Stimulated activated CD8-positive, alpha-beta memory T cell treated with anti-CD3 and anti-CD28 coated beads, Interleukin-2, amount 100 ng/mL, for 48 hours (primary cell): Measurements from ENCODE around the gene C1orf116.
"Not testable (repeated sequence)": the region's sequence is repeated elsewhere in the genome, so short reads cannot be mapped to it uniquely, and the experiment has no call there.

Source experiments
- DNase-seq, 2 donors: peaks; one replicate each; pipeline ENCODE4 v3.0.0-alpha.2; 2020; ENCODE audit warnings: low read depth in 2 of 2

Gene C1orf116

DNA sequence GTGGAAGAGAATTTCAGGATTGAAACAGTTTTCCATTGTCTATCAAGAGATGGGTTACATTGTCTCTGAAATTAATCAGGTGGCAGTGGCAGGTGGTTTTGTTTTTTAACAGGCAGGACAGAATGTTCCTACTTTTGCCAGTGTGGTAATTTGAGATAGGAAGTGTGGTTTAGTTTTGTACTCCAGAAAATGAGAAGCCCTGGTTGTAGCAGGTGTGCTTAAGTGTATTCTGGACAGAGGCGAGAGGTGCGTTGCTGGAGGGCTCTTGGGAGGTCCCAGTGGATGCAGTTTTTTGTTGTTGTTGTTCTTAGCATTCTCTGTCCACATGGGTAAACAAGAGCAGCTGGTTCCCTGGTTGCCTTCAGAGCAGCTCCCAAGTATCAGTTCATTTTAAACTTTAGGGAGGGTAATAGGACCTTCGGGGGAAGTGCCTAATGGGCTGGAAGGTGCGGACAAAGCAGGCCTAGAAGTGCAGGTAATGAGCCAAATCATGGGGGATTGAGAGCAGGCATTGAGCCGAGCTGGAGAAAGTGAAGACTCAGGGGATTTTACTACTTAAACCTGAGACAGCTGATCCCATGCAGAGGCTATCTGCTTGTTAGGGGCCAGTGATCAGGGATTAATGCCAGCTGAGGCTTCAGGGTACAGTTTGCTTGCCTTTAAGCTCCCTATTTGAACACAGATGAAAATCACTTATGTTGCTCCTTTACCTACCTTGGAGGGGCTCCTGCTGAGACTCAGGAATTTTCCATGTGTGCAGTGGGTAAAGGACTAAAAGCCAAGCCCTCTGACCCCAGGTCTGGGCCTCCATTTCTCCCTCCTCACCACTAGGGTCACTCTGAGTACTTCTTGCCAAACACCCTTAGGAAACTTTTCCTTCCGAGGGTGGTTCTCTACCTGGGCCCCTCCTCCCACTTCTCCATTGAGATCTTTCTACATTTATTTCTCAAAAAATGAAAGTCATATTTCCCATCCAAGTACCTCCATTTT lies 26.6 kb upstream of the C1orf116 start:
- no peak for DNase-seq

GRCh38 chr1:207058252-207058651 lies 25.7 kb upstream of the C1orf116 start:
- no peak for DNase-seq

GRCh38 chr1:207056673-207057072 lies 24.1 kb upstream of the C1orf116 start:
- no peak for DNase-seq

GRCh38 chr1:207055386-207056001 lies 22.9 kb upstream of the C1orf116 start:
- no peak for DNase-seq

DNA sequence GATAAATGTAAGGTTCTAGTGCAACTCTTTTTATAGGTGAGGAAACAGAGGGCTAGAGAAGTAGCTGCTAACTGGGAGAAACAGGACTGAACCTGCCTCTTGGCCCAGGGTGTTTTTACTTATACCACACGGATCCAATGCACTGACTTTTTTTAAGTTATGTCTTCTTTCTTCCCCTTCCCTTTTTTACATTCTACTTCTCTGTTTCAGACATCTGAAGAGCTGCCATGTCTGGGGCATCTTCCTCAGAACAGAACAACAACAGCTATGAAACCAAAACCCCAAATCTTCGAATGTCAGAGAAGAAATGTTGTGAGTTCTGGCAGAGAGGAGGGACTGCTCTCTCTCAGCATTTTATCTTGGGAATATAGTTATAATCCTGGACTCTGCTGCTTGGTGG lies 21.9 kb upstream of the C1orf116 start:
- DNase-seq, result no peak

GRCh38 chr1:207052911-207053769 lies 20.6 kb upstream of the C1orf116 start, which contains the start of gene PFKFB2:
Gene PFKFB2, plus strand, starts transcription at chr1:207053275. Its CDS starts 1,443 bp downstream, at chr1:207054718.
- peak; percentile 91 to 94 for DNase-seq

- DNase-seq, result no peak
Measured at GRCh38 chr1:207051191-207051943, 18.8 kb upstream of the C1orf116 start, which contains the start of gene YOD1. Gene YOD1, minus strand, starts transcription at chr1:207051208. Its CDS starts 178 bp downstream, at chr1:207051030.

DNA sequence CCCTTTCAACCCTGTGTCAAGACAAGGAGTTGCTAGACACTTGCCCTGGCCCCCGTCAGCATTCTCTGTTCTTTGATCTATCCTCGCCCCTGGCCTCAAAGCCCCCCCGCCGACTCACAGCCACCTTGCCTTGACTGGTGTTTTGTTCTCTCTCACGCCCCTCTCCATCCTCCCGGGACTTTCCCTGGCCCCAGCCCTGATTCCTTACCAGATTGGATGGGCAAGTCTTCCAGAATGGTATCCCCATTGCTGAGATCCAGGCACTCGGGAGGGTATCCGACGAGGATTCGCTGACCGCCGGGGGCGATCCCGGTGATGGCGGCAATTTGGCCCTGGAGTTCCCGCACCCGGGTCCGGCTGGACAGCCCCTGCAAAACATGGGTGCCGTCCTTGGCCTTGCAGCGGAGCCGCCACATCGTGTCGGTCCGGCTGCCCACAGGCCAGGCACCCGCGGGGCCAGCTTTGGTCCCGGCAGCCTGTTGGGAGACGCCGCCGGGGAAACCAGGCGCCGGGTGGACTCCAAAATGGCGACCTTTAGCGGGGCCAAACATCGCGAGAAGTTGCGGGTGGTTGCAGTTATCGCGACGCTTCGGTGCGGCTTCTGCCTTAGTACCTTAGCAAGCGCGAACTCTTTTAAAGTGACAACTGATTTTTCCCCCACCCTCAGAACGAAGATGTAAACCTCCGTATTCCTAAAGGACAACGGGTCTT lies 18.1 kb upstream of the C1orf116 start:
- DNase-seq, result peak; percentile 78 to 88

DNA sequence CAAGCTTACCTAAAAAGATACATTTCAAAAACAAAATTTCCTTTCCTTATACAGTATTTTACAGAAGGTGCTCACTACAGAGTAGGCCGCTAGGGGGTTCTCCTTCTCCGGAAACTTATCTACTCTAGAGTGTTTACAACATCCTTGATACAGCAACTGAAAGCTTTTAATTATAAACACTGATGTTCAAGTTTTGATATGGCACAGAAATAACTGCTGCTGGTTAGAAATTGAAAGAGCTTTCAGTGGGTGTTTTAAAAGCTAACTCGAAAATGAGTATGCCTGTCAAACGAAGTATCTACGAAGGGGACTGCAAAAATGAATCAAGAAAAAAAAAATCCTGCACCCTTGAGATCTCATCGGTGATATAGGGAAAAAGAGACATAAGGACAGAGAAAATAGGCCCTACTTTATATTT lies 17.4 kb upstream of the C1orf116 start:
- DNase-seq, result peak in 1 of 2 donors; percentile 19

DNA sequence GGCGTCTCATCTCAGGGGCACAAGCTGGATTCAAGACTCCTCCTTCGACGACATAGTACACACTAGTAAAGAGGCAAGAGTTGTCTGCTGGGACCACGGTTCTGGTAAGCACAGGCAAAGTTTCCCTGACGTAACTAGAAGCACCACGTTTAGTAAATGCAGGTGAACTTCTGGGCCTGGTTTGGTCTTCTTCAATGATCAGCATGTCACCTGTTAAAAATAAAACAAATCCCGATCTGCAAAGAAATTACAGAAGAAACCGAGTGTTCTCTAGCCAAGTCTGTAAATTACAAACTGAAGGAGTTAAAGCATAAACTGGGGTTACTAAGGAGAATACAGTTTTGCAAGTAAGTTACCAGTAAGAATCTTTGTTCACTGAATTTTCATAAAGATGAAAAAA lies 17.0 kb upstream of the C1orf116 start:
- no peak for DNase-seq

GRCh38 chr1:207049054-207049453 lies 16.5 kb upstream of the C1orf116 start:
- no peak for DNase-seq

DNA sequence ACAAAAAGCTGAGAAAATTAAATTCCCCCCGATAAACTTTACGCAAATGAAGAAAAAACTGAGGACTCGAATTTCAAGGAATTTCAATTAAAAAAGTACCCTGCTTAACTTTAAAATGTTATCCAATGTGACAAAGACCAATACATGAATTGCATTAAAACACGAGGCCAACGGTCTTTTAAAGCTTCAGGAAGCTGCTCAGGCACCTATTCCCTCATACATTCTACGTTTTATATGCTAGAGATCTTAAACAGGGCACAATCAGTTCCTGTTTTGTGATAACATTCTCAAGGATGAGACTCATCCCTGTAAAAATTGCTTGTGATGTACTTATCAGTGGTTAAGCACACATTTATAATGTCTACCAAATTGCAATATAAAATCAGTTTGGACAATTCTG lies 15.5 kb upstream of the C1orf116 start:
- no peak for DNase-seq

DNA sequence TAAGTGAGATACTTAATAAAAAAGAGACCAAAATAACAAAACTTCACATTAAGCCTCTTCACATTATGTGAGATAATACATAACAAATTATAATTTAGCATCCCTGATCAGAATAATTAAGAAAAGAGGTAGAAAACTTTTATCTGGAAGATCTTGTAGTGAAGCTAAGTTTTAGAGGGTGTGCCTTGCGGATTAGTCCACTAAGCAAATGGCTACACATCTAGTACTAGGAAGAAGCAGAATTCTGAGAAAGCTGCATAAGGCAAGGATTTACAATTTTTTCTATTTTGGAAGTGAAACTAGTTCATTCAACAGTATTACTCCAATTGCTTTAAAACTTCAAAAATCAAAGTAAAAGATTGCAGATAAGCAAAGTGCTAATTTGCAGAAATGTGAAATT lies 14.9 kb upstream of the C1orf116 start:
- no peak for DNase-seq

DNA sequence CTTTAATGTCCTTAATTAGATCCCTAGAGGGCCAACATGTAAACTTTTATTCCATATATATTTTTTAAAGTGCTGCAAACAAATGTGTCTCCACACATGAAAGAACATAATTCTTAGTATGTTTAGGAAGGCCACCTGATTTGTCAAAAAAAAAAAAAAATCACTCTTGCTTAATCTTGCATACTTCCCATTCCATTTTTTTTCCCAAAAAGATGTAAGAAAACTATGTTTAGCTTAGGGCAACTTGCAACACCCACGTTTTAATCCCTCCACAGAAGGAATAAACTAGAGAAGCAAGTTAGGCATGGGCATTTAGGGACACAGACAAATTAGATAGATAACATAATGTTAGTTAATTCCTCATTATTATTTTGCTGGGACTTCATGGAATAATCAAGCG lies 12.9 kb upstream of the C1orf116 start:
- no peak for DNase-seq

DNA sequence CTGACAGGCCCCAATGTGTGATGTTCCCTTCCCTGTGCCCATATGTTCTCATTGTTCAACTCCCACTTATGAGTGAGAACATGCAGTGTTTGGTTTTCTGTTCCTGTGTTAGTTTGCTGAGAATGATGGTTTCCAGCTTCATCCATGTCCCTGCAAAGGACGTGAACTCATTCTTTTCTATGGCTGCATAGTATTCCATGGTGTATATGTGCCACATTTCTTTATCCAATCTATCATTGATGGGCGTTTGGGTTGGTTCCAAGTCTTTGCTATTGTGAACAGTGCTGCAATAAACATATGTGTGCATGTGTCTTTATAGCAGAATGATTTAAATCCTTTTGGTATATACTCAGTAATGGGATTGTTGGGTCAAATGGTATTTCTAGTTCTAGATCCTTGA lies 8.8 kb upstream of the C1orf116 start:
- DNase-seq, result not testable (repeated sequence)

GRCh38 chr1:207040181-207040533 lies 7.6 kb upstream of the C1orf116 start:
- no peak for DNase-seq

- DNase-seq, result no peak
Measured at GRCh38 chr1:207039380-207040180, 7.0 kb upstream of the C1orf116 start.

- no peak for DNase-seq
Measured at GRCh38 chr1:207036865-207037264, 4.3 kb upstream of the C1orf116 start.

DNA sequence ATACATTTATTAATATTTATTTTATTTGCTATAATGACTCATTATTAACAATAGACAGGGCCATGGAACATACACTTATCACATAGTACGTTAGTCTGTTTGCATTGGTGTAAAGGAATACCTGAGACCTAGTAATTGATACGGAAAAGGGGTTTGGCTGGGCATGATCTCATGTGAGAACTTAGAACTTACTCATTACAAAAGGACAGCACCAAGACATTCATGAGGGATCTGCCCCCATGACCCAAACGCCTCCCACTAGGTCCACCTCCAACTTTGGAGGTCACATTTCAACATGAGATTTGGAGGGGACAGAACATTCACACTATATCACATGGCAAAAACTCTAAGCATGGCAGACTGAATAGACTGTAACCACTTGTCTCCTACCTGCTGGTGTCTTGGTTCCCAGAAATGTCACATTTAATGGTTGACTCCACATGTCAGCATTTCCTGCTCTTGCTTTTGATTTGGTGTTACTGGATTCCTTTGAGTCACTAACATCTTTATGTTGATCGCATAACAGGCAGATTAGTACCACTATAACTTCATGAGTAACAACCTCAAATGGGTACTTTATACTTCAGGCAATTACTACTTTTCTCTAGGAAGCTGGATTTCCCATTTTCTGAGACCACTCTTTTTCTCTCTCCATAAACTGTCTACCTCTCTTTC lies 3.5 kb upstream of the C1orf116 start:
- DNase-seq, result no peak
